Neuron (in vitro differentiated cells): ENCODE measurements around the gene LDLRAD2.

Experiments
- H2AFZ ChIP-seq: one replicate; pipeline ENCODE4 v1.6.1; 2013; ENCODE audit warnings: low read depth, mild to moderate bottlenecking, inconsistent platforms, low read length, moderate library complexity
- H3K27me3 ChIP-seq: one replicate; pipeline ENCODE4 v1.6.1; 2013; ENCODE audit warnings: low read length; ENCODE audit not compliant: insufficient read depth
- H3K36me3 ChIP-seq: one replicate; pipeline ENCODE4 v1.6.1; 2013; ENCODE audit warnings: low read length; ENCODE audit not compliant: insufficient read depth
- H3K4me1 ChIP-seq: one replicate; pipeline ENCODE4 v1.6.1; 2013; ENCODE audit warnings: low read length; ENCODE audit not compliant: insufficient read depth
- H3K4me3 ChIP-seq: 2 replicates; pipeline ENCODE4 v1.5.1; 2013; ENCODE audit warnings: mild to moderate bottlenecking, low read length, moderate library complexity
- H3K9me3 ChIP-seq: one replicate; pipeline ENCODE4 v1.6.1; 2013; ENCODE audit warnings: low read length

LDLRAD2 gene

GRCh38 chr1:21799730-21800129, 12.3 kb upstream of the LDLRAD2 start:
- Histone ChIP-seq H3K4me1 (no peaks in the 10 kb centered on the region), H3K4me3 (no peak overlapping the region), H3K9me3 (peaks cover 4% of the 10 kb centered on the region), H3K36me3 (no peaks in the 10 kb centered on the region), H3K27me3 (no peaks in the 10 kb centered on the region), H2AFZ (no peak overlapping the region)

DNA sequence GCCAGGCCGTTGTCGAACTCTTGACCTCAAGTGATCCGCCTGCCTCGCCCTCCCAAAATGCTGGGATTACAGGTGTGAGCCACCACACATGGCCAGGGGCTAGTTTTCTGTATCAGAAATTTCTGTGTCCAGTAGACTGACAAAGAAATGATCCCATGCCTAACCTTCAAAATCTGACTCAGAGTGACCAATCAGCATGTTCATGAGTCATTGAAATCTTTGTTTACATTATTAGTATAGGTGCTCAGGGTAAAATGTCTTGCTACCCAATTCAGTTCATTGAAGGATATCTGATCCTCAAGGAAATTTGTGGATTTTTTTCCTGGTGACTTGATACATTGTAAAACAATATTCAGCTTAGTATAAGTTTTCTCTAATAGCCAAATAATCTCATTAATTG, 11.0 kb upstream of the LDLRAD2 start:
- H3K4me1 ChIP-seq: no peaks in the 10 kb centered on the region
- H3K27me3 ChIP-seq: no peaks in the 10 kb centered on the region
- no peak overlapping the region for H3K4me3 ChIP-seq
- H3K9me3 ChIP-seq: no peaks in the 10 kb centered on the region
- H3K36me3 ChIP-seq: no peaks in the 10 kb centered on the region
- H2AFZ ChIP-seq: no peak overlapping the region

DNA sequence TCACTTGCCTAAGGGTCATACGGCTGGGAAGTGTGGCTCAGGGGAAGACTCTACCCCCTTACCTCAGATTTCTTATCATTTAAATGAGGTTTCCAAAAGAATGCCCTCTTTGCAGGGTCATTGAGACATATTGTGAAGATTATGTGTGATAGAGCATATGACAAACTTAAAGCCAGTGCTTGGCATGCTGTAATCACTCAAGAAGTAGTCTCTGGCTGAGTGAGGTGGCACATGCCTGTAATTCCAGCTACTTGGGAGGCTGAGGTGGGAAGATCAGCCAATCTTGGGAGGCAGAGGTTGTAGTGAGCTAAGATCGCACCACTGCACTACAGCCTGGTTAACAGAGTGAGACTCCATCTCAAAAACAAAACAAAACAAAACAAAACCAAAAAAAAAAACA, 7.5 kb upstream of the LDLRAD2 start:
- no peak overlapping the region for H3K4me3 ChIP-seq
- H3K4me1 ChIP-seq: no peaks in the 10 kb centered on the region
- no peaks in the 10 kb centered on the region for H3K9me3 ChIP-seq
- no peaks in the 10 kb centered on the region for H3K27me3 ChIP-seq
- H3K36me3 ChIP-seq: no peaks in the 10 kb centered on the region
- no peak overlapping the region for H2AFZ ChIP-seq

GRCh38 chr1:21813542-21813941, 1.5 kb downstream of the LDLRAD2 start:
- H3K27me3 ChIP-seq: no peaks in the 10 kb centered on the region
- peaks cover 4% of the 10 kb centered on the region for H3K4me1 ChIP-seq
- no peak overlapping the region for H2AFZ ChIP-seq
- H3K4me3 ChIP-seq: no peak overlapping the region
- H3K36me3 ChIP-seq: no peaks in the 10 kb centered on the region
- no peaks in the 10 kb centered on the region for H3K9me3 ChIP-seq

GRCh38 chr1:21814241-21814918, 2.3 kb downstream of the LDLRAD2 start:
- H3K9me3 ChIP-seq: no peaks in the 10 kb centered on the region
- no peak overlapping the region for H3K4me3 ChIP-seq
- H3K4me1 ChIP-seq: peaks cover 4% of the 10 kb centered on the region
- no peaks in the 10 kb centered on the region for H3K36me3 ChIP-seq
- no peaks in the 10 kb centered on the region for H3K27me3 ChIP-seq
- no peak overlapping the region for H2AFZ ChIP-seq

- Histone ChIP-seq H3K4me3 (no peak overlapping the region), H3K9me3 (no peaks in the 10 kb centered on the region), H3K4me1 (peaks cover 4% of the 10 kb centered on the region), H3K36me3 (no peaks in the 10 kb centered on the region), H3K27me3 (no peaks in the 10 kb centered on the region), H2AFZ (no peak overlapping the region)
These were observed 3.0 kb downstream of the LDLRAD2 start for GRCh38 chr1:21814981-21815582.

GRCh38 chr1:21815724-21816321, 3.8 kb downstream of the LDLRAD2 start:
- Histone ChIP-seq H3K9me3 (no peaks in the 10 kb centered on the region), H2AFZ (no peak overlapping the region), H3K27me3 (no peaks in the 10 kb centered on the region), H3K4me3 (no peak overlapping the region), H3K4me1 (peaks cover 4% of the 10 kb centered on the region), H3K36me3 (no peaks in the 10 kb centered on the region)

DNA sequence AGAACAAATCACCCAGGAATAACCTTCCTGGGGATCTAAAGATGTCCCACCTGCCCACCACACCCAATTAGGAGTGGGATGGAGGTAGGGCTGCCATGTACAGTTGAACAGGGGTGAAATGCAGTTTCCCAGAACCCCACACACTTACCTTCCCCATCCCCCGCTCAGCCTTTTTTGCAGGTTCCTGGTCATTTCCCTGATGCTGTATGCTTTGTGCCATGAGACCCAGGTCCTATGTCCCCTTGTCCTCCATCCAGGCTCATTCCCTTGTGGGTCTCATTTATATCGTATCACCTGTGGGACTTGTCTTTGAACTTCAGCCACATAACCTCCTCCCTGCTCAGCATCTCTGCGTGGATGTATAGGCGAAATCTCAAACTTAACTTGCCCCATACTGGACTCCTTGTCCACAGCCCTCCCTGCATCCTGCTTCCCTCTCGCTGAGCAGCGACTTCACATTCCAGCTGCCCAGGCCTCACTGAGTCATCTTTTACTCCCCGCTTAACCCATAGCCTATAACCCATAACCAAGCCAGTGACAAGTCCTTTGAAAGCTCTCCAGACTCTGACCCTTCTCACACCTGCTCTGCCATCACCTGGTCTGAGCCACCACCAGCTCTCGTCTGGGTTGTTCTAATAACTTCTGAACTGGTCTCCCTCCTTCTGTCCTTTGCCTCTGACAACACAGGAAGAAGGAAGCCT, 4.7 kb downstream of the LDLRAD2 start:
- H3K4me1 ChIP-seq: peaks cover 4% of the 10 kb centered on the region
- H3K36me3 ChIP-seq: no peaks in the 10 kb centered on the region
- H2AFZ ChIP-seq: no peak overlapping the region
- H3K27me3 ChIP-seq: no peaks in the 10 kb centered on the region
- H3K4me3 ChIP-seq: no peak overlapping the region
- H3K9me3 ChIP-seq: no peaks in the 10 kb centered on the region

- no peak overlapping the region for H2AFZ ChIP-seq
- no peaks in the 10 kb centered on the region for H3K27me3 ChIP-seq
- no peaks in the 10 kb centered on the region for H3K9me3 ChIP-seq
- H3K36me3 ChIP-seq: peaks cover 4% of the 10 kb centered on the region
- H3K4me1 ChIP-seq: peaks cover 4% of the 10 kb centered on the region
- no peak overlapping the region for H3K4me3 ChIP-seq
These were observed 6.6 kb downstream of the LDLRAD2 start for GRCh38 chr1:21818656-21819055.

- no peak overlapping the region for H2AFZ ChIP-seq
- H3K36me3 ChIP-seq: peaks cover 4% of the 10 kb centered on the region
- no peak overlapping the region for H3K4me3 ChIP-seq
- H3K4me1 ChIP-seq: peaks cover 2% of the 10 kb centered on the region
- no peaks in the 10 kb centered on the region for H3K27me3 ChIP-seq
- H3K9me3 ChIP-seq: no peaks in the 10 kb centered on the region
These were observed 8.7 kb downstream of the LDLRAD2 start for GRCh38 chr1:21820597-21821232.

DNA sequence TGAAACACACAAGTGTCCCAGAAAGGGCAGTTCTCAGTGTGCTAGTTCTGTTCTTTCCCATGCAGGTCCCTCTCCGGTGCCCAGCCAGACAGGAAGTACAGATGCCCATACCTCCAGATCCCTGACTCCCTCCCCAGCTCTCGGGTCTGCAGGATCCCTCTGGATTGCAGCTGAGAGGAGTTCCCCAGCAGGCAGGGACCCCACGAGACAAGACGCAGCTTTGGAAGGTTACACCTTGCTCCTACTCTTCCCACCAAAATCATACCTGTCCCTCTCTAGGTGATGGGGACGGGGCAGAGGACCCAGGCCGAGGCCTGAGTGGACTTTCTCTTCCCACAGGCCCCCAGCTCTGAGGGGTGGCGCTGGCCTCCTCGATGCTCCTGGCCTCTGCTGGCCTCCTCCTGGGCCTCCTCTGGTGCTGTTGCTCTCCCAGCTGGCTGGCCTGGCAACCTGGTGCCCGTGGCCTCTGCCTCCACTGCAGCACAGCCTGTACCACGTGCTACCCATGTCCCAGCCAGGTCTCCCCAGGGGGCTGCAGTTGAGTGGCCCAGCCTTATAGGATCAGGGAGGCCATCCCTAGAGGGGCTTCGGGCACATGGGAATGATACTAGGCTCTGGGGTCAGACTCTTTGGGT, 9.4 kb downstream of the LDLRAD2 start:
- no peak overlapping the region for H2AFZ ChIP-seq
- no peaks in the 10 kb centered on the region for H3K4me1 ChIP-seq
- H3K36me3 ChIP-seq: peaks cover 4% of the 10 kb centered on the region
- H3K9me3 ChIP-seq: no peaks in the 10 kb centered on the region
- no peaks in the 10 kb centered on the region for H3K27me3 ChIP-seq
- H3K4me3 ChIP-seq: no peak overlapping the region

- Histone ChIP-seq H3K9me3 (no peaks in the 10 kb centered on the region), H2AFZ (no peak overlapping the region), H3K27me3 (no peaks in the 10 kb centered on the region), H3K4me3 (no peak overlapping the region), H3K36me3 (peaks cover 4% of the 10 kb centered on the region), H3K4me1 (no peaks in the 10 kb centered on the region)
These were observed 10.3 kb downstream of the LDLRAD2 start for GRCh38 chr1:21822349-21822748.
